Loucy (cell line): ENCODE measurements around the gene COX17.

Source experiments
- H2AFZ ChIP-seq: fragments of 200-600 bp; sonication (generic); 2 replicates; pipeline ENCODE4 v1.6.0; 2016; ENCODE audit warnings: antibody characterized with exemption, mild to moderate bottlenecking, low read length, moderate library complexity
- H3F3A ChIP-seq: fragments of 200-600 bp; 2 replicates; pipeline ENCODE4 v1.6.0; 2016; ENCODE audit warnings: antibody characterized with exemption, low read depth, mild to moderate bottlenecking
- H3K27me3 ChIP-seq: fragments of 200-600 bp; sonication (generic); 2 replicates; pipeline ENCODE4 v1.6.1; 2014; ENCODE audit warnings: low read length, mild to moderate bottlenecking; ENCODE audit not compliant: insufficient read depth, poor library complexity, severe bottlenecking
- H3K36me3 ChIP-seq: fragments of 200-600 bp; sonication (generic); 2 replicates; pipeline ENCODE4 v1.6.1; 2016; ENCODE audit warnings: low read length; ENCODE audit not compliant: insufficient read depth
- H3K4me1 ChIP-seq: fragments of 200-600 bp; sonication (generic); 2 replicates; pipeline ENCODE4 v1.5.1; 2014; ENCODE audit warnings: low read length, mild to moderate bottlenecking; ENCODE audit not compliant: insufficient read depth, poor library complexity, severe bottlenecking
- H3K4me2 ChIP-seq: fragments of 200-600 bp; sonication (generic); 2 replicates; pipeline ENCODE4 v1.6.0; 2014; ENCODE audit warnings: antibody characterized with exemption, low read length, low read depth, mild to moderate bottlenecking; ENCODE audit not compliant: poor library complexity, severe bottlenecking
- H3K4me3 ChIP-seq: fragments of 200-600 bp; sonication (generic); 2 replicates; pipeline ENCODE4 v1.5.1; 2014; ENCODE audit warnings: low read length, mild to moderate bottlenecking, mixed read lengths; ENCODE audit not compliant: poor library complexity, severe bottlenecking
- H3K79me2 ChIP-seq: fragments of 200-600 bp; sonication (generic); 2 replicates; pipeline ENCODE4 v1.6.1; 2014; ENCODE audit warnings: low read length; ENCODE audit not compliant: insufficient read depth
- H3K9ac ChIP-seq: fragments of 200-600 bp; sonication (generic); 2 replicates; pipeline ENCODE4 v1.6.0; 2014; ENCODE audit warnings: mild to moderate bottlenecking, low read depth, low read length, moderate library complexity; ENCODE audit not compliant: poor library complexity, severe bottlenecking
- H3K9me2 ChIP-seq: fragments of 200-600 bp; sonication (generic); replicated peaks from 2 replicates; pipeline ENCODE4 v1.6.1; 2016; ENCODE audit warnings: low read depth, low read length, mixed read lengths
- H3K9me3 ChIP-seq: fragments of 200-600 bp; sonication (generic); 2 replicates; pipeline ENCODE4 v1.6.1; 2014; ENCODE audit warnings: mild to moderate bottlenecking, antibody characterized with exemption, low read length, low read depth; ENCODE audit not compliant: insufficient read depth
- H4K20me1 ChIP-seq: fragments of 200-600 bp; sonication (generic); 2 replicates; pipeline ENCODE4 v1.6.0; 2014; ENCODE audit warnings: antibody characterized with exemption, low read length, mild to moderate bottlenecking; ENCODE audit not compliant: insufficient read depth, poor library complexity, severe bottlenecking
- CTCF ChIP-seq: fragments of 200-600 bp; sonication (generic); conservative IDR thresholded peaks from 2 replicates; pipeline ENCODE4 v1.5.1; 2014; ENCODE audit warnings: mild to moderate bottlenecking, antibody characterized with exemption, low read length
- EZH2phosphoT487 ChIP-seq: fragments of 200-600 bp; IDR thresholded peaks from 2 replicates; pipeline ENCODE4 v1.6.1; 2018; ENCODE audit warnings: antibody characterized with exemption, mild to moderate bottlenecking, moderate library complexity, borderline replicate concordance

Gene COX17

DNA sequence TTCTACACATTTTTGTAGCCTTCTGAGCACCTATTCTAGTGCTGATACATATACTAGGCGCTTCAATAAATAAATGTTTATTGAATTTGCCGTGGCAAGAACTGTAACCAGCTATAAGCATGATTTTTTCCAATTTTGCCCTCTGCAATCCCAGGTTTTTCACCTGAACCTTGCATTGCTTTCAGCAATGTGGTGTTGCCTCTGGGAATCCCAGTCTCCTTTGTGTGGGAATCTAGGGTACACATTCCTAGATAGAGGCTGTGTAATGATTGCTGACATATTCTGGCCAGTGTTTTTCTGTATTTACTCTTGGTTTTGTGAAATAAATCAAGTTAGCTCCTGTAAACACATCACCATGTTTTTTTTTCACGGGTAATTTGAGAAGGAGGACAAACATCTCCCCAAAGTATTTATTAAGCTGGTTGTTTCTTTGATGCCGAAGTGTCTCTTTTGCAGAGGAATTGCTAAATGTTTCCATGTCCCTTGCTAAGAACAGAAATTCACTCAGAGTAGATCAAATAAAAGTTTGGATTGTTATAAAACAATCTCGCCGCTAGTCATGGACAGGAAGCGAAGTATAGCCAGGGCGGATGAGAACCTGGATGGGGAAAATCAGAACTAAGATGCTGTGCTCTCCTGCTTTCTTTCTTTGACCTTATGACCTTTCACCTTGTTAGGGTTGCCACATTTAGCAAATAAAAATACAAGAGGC lies 26.8 kb upstream of the COX17 start:
- Histone ChIP-seq H3K9ac (no peak overlapping the region), H3K4me2 (no peak overlapping the region), H2AFZ (no peak overlapping the region), H3K79me2 (no peaks in the 10 kb centered on the region), H3K9me2 (no peaks in the 10 kb centered on the region), H4K20me1 (no peaks in the 10 kb centered on the region), H3K9me3 (no peaks in the 10 kb centered on the region), H3K27me3 (peaks cover 33% of the 10 kb centered on the region), H3F3A (no peaks in the 10 kb centered on the region), H3K36me3 (no peaks in the 10 kb centered on the region), H3K4me1 (no peaks in the 10 kb centered on the region), H3K4me3 (no peak overlapping the region)
- TF ChIP-seq CTCF: no peak
- no peak for TF ChIP-seq EZH2phosphoT487

DNA sequence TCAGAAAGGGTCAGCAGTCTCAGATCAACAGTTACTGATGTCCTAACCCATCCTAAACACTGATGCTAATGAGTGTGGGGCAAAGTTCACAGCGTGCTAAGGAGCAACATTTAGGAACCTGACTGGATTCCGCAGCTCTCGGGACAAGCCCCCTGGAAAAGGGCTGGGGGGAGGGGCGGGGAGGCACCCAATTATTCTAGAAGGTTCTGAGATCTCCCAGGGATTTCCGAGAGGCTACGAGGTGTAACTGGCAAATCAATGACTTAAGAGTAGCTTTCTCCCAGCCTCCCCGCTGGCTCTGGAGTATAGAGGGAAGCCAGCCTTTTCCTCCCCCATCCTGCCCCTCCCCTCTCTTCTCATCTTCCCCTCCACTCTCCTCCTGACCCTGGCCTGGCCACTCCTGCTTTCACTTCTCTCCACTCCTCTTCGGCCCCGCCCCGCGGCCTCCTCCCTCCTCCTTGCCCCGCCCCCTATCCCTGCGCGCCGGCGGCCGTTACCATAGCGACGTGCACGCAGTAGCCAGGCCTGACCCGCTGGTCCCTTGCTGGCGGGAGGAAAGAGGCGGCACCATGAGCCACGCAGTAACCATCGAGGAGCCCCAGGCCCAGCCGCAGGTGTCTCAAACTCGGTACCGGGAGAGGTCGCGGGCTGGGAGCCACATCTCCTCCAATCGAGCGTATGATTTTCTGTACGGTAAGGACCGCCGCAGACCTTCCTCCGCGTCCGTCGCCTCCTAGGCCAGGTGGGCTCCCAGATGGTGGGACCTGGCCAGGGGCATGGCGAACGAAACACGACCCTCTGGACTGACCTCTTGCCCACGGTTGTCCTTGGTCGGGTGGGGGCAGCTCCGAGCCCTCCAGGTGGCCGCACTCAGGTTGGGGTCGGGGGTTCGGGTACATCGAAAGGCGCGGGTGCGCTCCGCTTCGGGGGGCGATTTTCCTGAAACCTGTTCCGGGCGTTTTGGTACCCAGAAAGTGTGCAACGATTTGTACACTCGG lies 25.6 kb upstream of the COX17 start, which contains the start of gene CFAP91:
Gene CFAP91 (plus strand): TSS at position 493 of the 998 bp plus-strand sequence. CDS start 77 bp downstream, at position 570.
- no peaks in the 10 kb centered on the region for H3F3A ChIP-seq
- H3K36me3 ChIP-seq: no peaks in the 10 kb centered on the region
- TF ChIP-seq EZH2phosphoT487 (no peak), CTCF (no peak)
- no peak within 1 kb of the TSS for H3K4me2 ChIP-seq
- H4K20me1 ChIP-seq: no peaks in the 10 kb centered on the region
- H3K4me1 ChIP-seq: no peaks in the 10 kb centered on the region
- H3K27me3 ChIP-seq: peaks cover 24% of the 10 kb centered on the region
- H3K9me2 ChIP-seq: no peaks in the 10 kb centered on the region
- no peak within 1 kb of the TSS for H2AFZ ChIP-seq
- H3K9me3 ChIP-seq: no peaks in the 10 kb centered on the region
- no peaks in the 10 kb centered on the region for H3K79me2 ChIP-seq
- H3K4me3 ChIP-seq: no peak within 1 kb of the TSS
- H3K9ac ChIP-seq: no peak within 1 kb of the TSS

GRCh38 chr3:119700920-119701734 lies 23.9 kb upstream of the COX17 start:
- H3K9me3 ChIP-seq: no peaks in the 10 kb centered on the region
- no peaks in the 10 kb centered on the region for H3K79me2 ChIP-seq
- no peak overlapping the region for H3K9ac ChIP-seq
- H3F3A ChIP-seq: no peaks in the 10 kb centered on the region
- no peaks in the 10 kb centered on the region for H3K9me2 ChIP-seq
- no peak overlapping the region for H3K4me3 ChIP-seq
- no peaks in the 10 kb centered on the region for H3K4me1 ChIP-seq
- peak overlapping the region; percentile 36; the same call in 1 of the 2 replicates for H2AFZ ChIP-seq
- H3K27me3 ChIP-seq: peaks cover 11% of the 10 kb centered on the region
- H3K36me3 ChIP-seq: no peaks in the 10 kb centered on the region
- H3K4me2 ChIP-seq: no peak overlapping the region
- no peaks in the 10 kb centered on the region for H4K20me1 ChIP-seq
- TF ChIP-seq EZH2phosphoT487 (no peak), CTCF (no peak)
